ENCODE measurements around the gene SACM1L.
"Not testable (repeated sequence)": the region's sequence is repeated elsewhere in the genome, so short reads cannot be mapped to it uniquely, and the experiment has no call there.

- not testable (repeated sequence) for TF ChIP-seq CTCF, POLR2A (IDR thresholded peaks at IDR 0.05)
These were observed 59.9 kb downstream of the SACM1L start for GRCh38 chr3:45749036-45749600.

Data from heart left ventricle (tissue), 13 donors.